ENCODE measurements around the gene BRINP2. TPM values are rescaled to one million over a fixed set of nuclear protein-coding genes. Genes with fewer than 3 reads are reported as not detected.

The BRINP2 gene
- total and polyA plus RNA-seq, 2 of the 8 experiments (the other 6 are each of a cell fraction or from before 2014, with no cell fraction given) = 0.39 to 0.42 TPM

GRCh38 chr1:177228693-177229065 lies 57.9 kb downstream of the BRINP2 start:
- FAIRE-seq (no peak), DNase-seq (ENCODE audit: low read depth in 1 of 2, low spot score in 2 of 2) (no peak)
- no peak overlapping the region for H3K14ac ChIP-seq (ENCODE audit: insufficient read length)
- H2BK20ac ChIP-seq (ENCODE audit: low read length) = no peak overlapping the region
- no peaks in the 10 kb centered on the region; the same call in 1 of the 2 replicates for H3K79me1 ChIP-seq (ENCODE audit: low read depth, low read length)
- H2AFZ ChIP-seq (ENCODE audit: low read length) = no peak overlapping the region
- ChIA-PET CTCF (ENCODE audit: partially characterized antibody) (interaction anchor here (1.1 to 1.2 kb wide), 2 partner anchors 8 to 51 kb away, joined by 3 read pairs; no protein-coding TSS in a partner anchor), POLR2A (ENCODE audit: partially characterized antibody) (no interaction called here)
- no peak overlapping the region for H3K23ac ChIP-seq (ENCODE audit: insufficient read length)
- no peak overlapping the region for H2BK12ac ChIP-seq (ENCODE audit: low read depth, low read length)
- H3K56ac ChIP-seq (replicated peaks; ENCODE audit: insufficient read length, low read depth, low read length) = no peak overlapping the region
- H2BK15ac ChIP-seq (ENCODE audit: low read length) = no peak overlapping the region
- H3K9me3 ChIP-seq (ENCODE audit: insufficient read depth in 2 of 2, low read depth in 1 of 2, low read length in 1 of 2) = no peaks in the 10 kb centered on the region
- H3K23me2 ChIP-seq (ENCODE audit: low read depth, low read length) = no peaks in the 10 kb centered on the region
- H3K4me2 ChIP-seq (ENCODE audit: insufficient read depth in 1 of 2, low read depth in 2 of 2, low read length in 2 of 2) = no peak overlapping the region
- H3K4ac ChIP-seq (replicated peaks; ENCODE audit: insufficient read length, low read depth, low read length) = no peak overlapping the region
- H3K4me3 ChIP-seq (ENCODE audit: extremely low read depth in 1 of 4, insufficient read depth in 2 of 4, low read depth in 3 of 4, low read length in 4 of 4) = no peak overlapping the region
- peaks cover 0 to 6% (median 2%) of the 10 kb centered on the region in 4 experiments; a peak in 3 of 7 replicates for H3K4me1 ChIP-seq (replicated peaks in 1 of 4; ENCODE audit: control insufficient read depth in 3 of 4, insufficient read depth in 4 of 4, low read length in 3 of 4)
- H2BK5ac ChIP-seq (ENCODE audit: low read depth, low read length) = no peak overlapping the region
- H3K36me3 ChIP-seq (ENCODE audit: control insufficient read depth in 2 of 4, insufficient read depth in 4 of 4, low read length in 3 of 4) = no peaks in the 10 kb centered on the region
- H3K79me2 ChIP-seq (ENCODE audit: control insufficient read depth in 1 of 2, insufficient read depth in 2 of 2, low read length in 2 of 2) = no peaks in the 10 kb centered on the region
- no peak overlapping the region for H4K91ac ChIP-seq (replicated peaks; ENCODE audit: insufficient read length, low read length)
- H4K5ac ChIP-seq (ENCODE audit: insufficient read length, low read depth, low read length) = no peak overlapping the region
- H2BK120ac ChIP-seq (replicated peaks; ENCODE audit: low read depth, low read length) = no peak overlapping the region
- H4K8ac ChIP-seq (ENCODE audit: extremely low read depth, insufficient read depth, low read length) = no peak overlapping the region
- TF ChIP-seq TAF7 (optimal IDR thresholded peaks at IDR 0.05; ENCODE audit: borderline replicate concordance, low read depth, low read length) = no peak
- TF ChIP-seq GABPA (IDR thresholded peaks at IDR 0.05; ENCODE audit: borderline replicate concordance, insufficient read depth, low read length) = no peak
- TF ChIP-seq CTCF (IDR thresholded peaks at IDR 0.05; ENCODE audit: control extremely low read depth in 1 of 3, insufficient read depth in 1 of 3, low read depth in 1 of 3, low read length in 3 of 3) = no peak
- no peak for TF ChIP-seq KDM4A (IDR thresholded peaks at IDR 0.05; ENCODE audit: low read depth, low read length, severe bottlenecking)
- no peak for TF ChIP-seq EZH2 (IDR thresholded peaks at IDR 0.05; ENCODE audit: low read depth, low read length, severe bottlenecking)
- no peak for TF ChIP-seq SIN3A (conservative IDR thresholded peaks at IDR 0.05 in 1 of 2, IDR thresholded peaks at IDR 0.05 in 1 of 2; ENCODE audit: low read depth in 1 of 2, low read length in 2 of 2)
- TF ChIP-seq RBBP5 (IDR thresholded peaks at IDR 0.05; ENCODE audit: borderline replicate concordance, low read depth, low read length) = no peak
- no peak for TF ChIP-seq KDM1A (IDR thresholded peaks at IDR 0.05; ENCODE audit: borderline replicate concordance, low read length)
- no peak for TF ChIP-seq MAX (IDR thresholded peaks at IDR 0.05)
- no peak for TF ChIP-seq ZNF274 (IDR thresholded peaks at IDR 0.05; ENCODE audit: borderline replicate concordance, extremely low read depth, low read length)
- no peak for TF ChIP-seq SP2 (IDR thresholded peaks at IDR 0.05; ENCODE audit: low read length)
- H2AK5ac ChIP-seq (ENCODE audit: low read depth, low read length) = no peak overlapping the region
- no peak overlapping the region for H3K27ac ChIP-seq (ENCODE audit: low read depth, low read length)
- H3K18ac ChIP-seq (ENCODE audit: extremely low read depth, low read length) = no peak overlapping the region
- 90% methylated on average over 4 of the region's 4 CpGs; no CpG with 5 or more reads in 1 of the 2 experiments for WGBS, 2 experiments (ENCODE audit: extremely low coverage in 1 of 2, insufficient coverage in 1 of 2, insufficient read length in 1 of 2, insufficient replicate concordance in 2 of 2, low coverage in 1 of 2, low lambda C conversion rate in 2 of 2, missing lambda C conversion rate in 1 of 2)
- no peaks in the 10 kb centered on the region for H4K20me1 ChIP-seq (replicated peaks in 1 of 2; ENCODE audit: control insufficient read depth in 1 of 2, insufficient read depth in 2 of 2, low read length in 2 of 2)
- H3K27me3 ChIP-seq (replicated peaks in 1 of 4; ENCODE audit: control insufficient read depth in 3 of 4, extremely low read depth in 1 of 4, insufficient read depth in 3 of 4, low read length in 3 of 4) = no peaks in the 10 kb centered on the region
- no peak overlapping the region for H3K9ac ChIP-seq (replicated peaks in 1 of 4; ENCODE audit: extremely low read depth in 1 of 4, low read depth in 3 of 4, low read length in 3 of 4)

Measured in H1 (cell line).